GM23248 (cell line): ENCODE results near the gene CYTL1.

Source experiments
- EZH2 ChIP-seq: fragments of 200-600 bp; sonication (generic); IDR thresholded peaks from 2 replicates; pipeline ENCODE4 v1.6.1; 2018; ENCODE audit warnings: antibody characterized with exemption, mild to moderate bottlenecking; ENCODE audit not compliant: insufficient read depth, poor library complexity, severe bottlenecking
- EZH2phosphoT487 ChIP-seq: fragments of 200-600 bp; sonication (generic); IDR thresholded peaks from 2 replicates; pipeline ENCODE4 v1.6.1; 2018; ENCODE audit warnings: antibody characterized with exemption, moderate library complexity, mild to moderate bottlenecking, low read depth; ENCODE audit not compliant: insufficient read depth

DNA sequence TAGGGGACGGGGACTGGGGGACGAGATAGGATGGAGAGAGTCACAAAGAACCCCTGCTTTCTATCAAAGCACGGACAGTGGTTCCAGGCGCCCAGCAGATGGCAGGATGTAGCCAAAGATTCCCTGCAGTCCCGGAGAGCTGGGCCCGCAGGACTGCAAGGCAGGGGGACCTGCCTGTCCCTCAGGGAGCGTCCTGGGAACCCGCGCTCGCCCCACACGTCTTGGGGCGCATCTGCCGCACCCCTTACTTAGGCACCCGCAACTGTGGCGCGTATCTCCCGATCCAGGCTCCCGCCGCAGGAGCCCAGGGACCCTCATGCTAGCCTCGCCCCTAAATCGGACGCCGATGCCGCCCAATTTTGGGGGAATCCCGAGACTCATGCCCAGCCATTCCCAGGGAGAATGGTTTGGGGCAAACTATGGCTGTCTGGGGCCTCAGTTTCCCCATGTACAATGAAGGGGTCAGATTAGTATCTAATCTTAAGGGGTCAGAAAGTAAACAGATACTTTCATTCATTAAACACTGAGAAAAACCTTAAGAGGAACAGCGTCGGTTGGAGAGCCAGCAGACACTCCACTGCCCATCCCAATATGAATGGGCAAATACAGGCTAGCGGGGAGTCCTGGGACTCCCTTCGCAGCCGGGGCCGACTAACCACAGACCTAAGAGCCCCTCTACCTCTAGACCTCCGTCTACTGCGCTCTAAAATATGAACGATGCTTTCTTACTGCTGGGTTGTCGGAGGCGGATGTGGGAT is 31.4 kb upstream of the CYTL1 start:
- TF ChIP-seq EZH2phosphoT487 = no peak
- TF ChIP-seq EZH2 = no peak
